GM11168 (cell line): ENCODE data around the gene NR1D1.

Experiments
- in situ Hi-C: fragments of 300-500 bp; cut with MboI; formaldehyde crosslinking; loops from one replicate; pipeline ENCODE4 v1.12.0; 2022; ENCODE audit warnings: low sequenced_read_pairs; ENCODE audit not compliant: unreplicated experiment

Gene NR1D1

GRCh38 chr17:40064971-40065768 lies 35.2 kb downstream of the NR1D1 start:
- in situ Hi-C loops, result no loop called here

GRCh38 chr17:40063901-40064531 lies 36.4 kb downstream of the NR1D1 start:
- in situ Hi-C loops, result no loop called here

GRCh38 chr17:40063187-40063771 lies 37.1 kb downstream of the NR1D1 start:
- in situ Hi-C loops, result no loop called here

GRCh38 chr17:40062329-40063186 lies 37.8 kb downstream of the NR1D1 start, which contains the start of gene THRA:
TSS of gene THRA (plus strand) at chr17:40062965. CDS start at chr17:40074489, 11,524 bp downstream.
- in situ Hi-C loops, result no loop called here

- in situ Hi-C loops, result no loop called here
These were observed 38.8 kb downstream of the NR1D1 start for GRCh38 chr17:40061609-40062038.

- in situ Hi-C loops, result no loop called here
These were observed 39.3 kb downstream of the NR1D1 start for GRCh38 chr17:40060887-40061608.

GRCh38 chr17:40059729-40060475 lies 40.5 kb downstream of the NR1D1 start:
- in situ Hi-C loops, result no loop called here

GRCh38 chr17:40058865-40059264 lies 41.5 kb downstream of the NR1D1 start:
- in situ Hi-C loops, result no loop called here

GRCh38 chr17:40058186-40058784 lies 42.1 kb downstream of the NR1D1 start:
- in situ Hi-C loops, result no loop called here

- in situ Hi-C loops, result no loop called here
These were observed 43.9 kb downstream of the NR1D1 start for GRCh38 chr17:40056379-40057015.
